Stimulated activated CD8-positive, alpha-beta memory T cell treated with anti-CD3 and anti-CD28 coated beads, Interleukin-12 subunit alpha, Interleukin-12 subunit beta, amount 100 ng/mL, for 1 hour (primary cell): ENCODE measurements around the gene EHBP1.
"Not testable (repeated sequence)": the region's sequence is repeated elsewhere in the genome, so short reads cannot be mapped to it uniquely, and the experiment has no call there.

Source experiments
- DNase-seq: peaks from one replicate; pipeline ENCODE4 v3.0.0-alpha.2; 2020; ENCODE audit warnings: low read depth

The EHBP1 gene

DNA sequence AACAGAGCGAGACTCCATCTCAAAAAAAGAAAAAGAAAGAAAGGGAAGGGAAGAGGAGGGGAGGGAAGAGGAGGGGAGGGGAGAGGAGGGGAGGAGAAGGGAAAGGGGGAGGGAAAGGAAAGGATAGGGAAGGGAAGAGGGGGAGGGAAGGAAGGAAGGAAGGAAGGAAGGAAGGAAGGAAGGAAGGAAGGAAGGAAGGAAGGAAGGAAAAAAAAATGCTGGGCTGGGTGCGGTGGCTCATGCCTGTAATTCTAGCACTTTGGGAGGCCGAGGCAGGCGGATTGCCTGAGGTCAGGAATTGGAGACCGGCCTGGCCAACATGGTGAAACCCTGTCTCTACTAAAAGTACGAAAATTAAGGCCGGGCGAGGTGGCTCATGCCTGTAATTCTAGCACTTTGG is 314.2 kb downstream of the EHBP1 start:
- DNase-seq, result not testable (repeated sequence)

DNA sequence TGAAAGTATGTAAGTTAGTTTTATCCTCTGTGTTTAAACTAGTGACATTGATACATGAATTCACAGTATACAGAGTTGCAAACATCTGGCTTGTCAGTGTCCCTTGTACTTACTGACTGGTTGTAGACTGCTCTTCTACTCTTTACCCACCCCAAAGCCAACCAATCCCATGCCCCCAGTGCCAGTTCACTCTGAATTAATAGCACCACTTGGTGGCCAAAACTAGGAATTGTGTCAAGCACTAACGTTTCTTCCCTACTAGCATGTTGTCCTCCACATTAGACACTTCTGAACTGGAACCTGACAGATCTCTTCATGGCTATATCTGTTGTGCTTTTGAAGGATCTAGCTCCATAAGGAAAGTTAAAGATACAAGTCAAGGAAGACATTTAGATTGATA is 317.9 kb downstream of the EHBP1 start:
- no peak for DNase-seq

DNA sequence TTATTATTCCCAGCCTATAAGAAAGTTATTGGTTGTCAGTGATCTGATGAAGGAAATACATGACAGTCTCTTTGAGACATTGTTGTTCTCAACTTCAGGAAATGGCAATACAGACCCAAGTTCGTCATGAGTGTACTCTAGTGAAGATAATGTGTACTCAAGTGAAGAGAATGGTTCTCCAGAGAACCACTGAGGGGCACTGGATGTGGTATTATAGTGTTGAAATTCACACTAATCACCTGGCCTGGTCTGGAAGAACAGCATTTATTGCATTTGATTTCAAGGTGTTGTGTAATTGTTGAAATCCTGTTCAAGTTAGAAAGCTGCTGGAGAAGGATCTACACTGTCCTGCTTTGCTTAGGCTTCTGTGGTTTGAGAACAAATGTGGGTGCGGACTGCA is 321.7 kb downstream of the EHBP1 start:
- DNase-seq, result no peak

DNA sequence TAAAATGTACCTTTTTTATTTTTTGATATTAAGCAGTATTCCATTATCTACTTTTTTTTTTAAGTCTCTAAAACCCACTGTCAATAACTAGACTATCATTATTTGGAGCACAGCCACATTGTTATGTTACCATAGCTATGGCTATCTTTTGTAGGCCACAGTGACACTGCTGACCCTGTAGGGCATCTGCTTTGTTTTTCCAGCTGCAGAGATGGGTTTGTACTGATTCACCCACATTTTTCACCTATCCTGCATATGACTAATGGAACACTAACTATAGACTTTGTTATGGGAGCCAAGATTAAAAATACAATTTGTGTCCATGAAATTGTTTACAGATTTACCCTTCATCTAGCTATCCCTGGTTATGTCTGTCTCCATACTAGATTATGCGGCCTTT is 323.5 kb downstream of the EHBP1 start:
- DNase-seq, result no peak

DNA sequence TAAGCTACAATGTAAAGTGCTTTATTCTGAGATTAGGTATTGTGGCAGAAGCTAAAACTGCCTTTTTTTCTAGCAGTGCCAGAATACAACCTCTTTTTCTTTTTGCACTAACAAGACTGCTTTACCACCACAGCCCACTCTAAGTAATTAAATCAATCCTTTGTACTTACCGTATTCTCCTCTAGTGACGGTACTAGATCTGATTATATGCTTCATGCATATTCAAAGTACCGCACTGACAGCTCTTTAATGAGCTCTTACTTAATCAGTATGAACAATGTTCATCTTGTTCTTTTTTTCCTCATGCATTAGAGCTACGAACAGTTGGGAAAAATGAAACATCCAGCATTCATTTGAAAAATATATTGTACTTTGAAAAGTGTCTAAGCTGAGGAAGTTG is 329.0 kb downstream of the EHBP1 start:
- no peak for DNase-seq

DNA sequence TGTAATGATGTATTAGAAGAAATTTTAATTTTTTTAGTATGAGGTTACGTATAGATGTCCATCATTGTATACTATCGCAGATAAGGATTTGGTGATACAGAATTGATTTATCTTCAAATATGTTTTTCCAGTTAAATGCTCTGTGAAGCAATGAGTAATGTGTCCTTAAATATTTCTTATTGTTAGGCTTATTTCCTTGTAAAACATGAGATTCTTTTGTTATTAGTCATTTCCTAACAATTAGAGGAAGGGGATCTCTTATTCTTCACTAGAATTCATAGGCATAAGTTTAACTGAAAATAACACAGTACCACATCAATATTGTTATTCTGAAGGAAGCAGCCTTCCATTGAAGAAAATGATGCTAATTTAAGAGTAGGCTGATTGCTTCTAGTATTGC is 329.7 kb downstream of the EHBP1 start:
- no peak for DNase-seq

DNA sequence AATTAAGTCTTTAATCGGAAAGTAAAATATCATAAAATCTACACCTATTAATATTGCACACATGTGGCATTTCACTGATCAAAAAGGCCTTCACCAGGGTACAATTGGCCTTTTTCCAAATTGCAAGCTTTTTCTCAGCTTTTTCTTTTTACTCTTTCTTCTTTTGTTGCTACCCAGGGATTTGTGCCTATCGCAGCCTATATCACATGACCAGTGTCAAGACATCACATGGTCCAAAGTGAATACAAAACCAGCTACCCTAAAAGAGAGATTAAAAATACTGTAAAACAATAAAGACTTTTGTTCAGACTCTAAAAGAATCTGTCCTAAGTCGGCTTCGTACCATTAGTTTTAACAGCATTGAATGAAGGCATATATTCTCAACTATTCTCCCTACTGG is 330.1 kb downstream of the EHBP1 start:
- no peak for DNase-seq

DNA sequence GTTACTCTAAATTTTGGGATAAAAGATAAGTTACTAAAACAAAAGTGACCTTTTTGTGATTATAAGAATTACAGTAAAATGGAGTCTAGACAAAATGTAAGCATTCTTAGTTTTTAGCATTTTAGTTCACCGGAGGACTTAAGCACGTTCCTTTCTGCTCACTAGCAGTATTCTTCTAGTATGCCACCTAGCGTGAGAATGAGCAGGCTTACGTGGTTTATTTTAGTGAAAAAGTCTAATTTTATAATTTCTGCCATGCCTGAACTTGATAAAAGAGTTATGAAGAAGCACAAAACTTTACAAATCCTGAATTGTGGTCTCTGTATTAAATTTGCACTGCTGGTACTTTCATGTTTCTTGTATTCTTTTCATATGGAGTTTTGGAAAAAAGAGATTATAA is 332.5 kb downstream of the EHBP1 start:
- no peak for DNase-seq

DNA sequence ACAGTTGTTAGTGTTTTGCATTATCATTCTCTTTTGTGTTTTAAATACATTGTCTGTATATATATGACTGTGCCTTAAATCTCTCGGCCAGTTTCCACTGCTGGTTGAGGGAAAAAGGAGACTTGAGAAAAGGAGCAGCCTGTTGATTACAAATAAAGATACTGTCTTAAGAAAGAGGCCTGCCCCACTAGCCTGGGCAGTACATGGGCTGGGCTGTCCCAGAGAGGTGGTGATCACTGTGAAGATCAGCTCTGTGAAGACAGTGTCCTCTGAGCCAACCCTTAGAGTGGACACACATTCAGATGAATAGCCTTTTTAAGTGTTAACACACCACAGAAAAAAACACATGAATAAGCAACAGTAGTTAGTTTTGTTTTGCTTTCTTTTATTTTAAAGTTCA is 335.1 kb downstream of the EHBP1 start:
- no peak for DNase-seq

DNA sequence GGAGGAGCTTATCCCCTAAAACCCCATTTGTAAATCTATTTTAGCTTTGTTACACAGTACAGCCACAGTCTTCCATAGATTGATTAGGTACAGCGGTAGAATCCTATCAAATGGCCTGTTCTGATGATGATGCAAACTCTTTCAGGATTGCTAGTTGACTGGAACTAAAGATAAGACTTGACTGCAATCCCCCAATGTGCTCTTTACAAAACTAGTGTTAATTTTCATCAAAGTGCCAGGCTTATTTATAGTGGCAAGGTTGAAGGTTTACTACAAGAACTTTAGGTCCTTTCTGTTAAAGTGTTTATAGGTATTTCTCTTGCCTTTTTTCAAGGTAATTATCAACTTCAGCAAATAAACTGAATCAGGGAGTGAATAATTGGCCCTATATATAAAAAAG is 336.1 kb downstream of the EHBP1 start:
- DNase-seq, result no peak

DNA sequence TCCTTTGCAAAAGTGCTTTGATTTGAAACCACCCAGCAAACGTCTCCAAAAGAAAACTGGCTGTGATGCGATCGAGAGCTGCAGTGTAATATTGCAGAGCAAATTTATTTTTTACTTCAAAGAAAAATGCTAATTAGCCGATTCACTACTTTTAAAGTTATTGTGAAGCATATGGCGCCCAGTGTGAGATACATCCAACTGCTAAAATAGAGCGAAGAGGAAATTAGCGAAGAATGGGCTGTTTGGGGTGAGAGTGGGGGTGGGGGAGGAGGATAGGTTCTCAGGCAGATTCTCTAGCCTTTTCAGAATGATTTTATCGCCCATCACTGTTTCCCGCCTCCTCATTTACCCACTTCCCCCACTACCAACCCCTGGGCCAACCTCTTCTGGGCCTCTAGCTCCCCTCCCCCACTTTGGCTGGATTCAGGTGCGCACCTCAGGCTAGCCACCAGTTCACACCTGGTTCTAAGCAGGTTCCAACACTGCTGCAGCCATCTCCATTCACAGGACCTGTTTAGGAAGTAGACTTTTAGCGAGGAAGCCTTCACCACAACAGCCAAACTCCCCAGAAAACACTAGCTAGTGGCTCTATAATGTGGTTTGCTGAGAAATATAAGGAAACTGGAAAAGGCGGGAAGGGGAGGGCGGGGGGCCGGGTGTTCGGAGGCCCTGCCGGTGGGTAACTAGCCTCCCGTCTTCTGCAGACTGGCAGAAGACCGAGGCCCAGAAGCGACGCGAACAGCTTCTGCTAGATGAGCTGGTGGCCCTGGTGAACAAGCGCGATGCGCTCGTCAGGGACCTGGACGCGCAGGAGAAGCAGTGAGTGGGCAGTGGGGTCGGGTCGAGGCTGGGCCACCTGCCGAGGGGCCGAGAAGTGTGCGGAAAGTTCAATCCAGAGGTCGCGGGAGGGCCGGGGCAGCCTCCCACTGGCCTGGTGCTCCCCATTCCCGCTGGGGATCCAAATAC is 339.1 kb downstream of the EHBP1 start:
- DNase-seq, result no peak

DNA sequence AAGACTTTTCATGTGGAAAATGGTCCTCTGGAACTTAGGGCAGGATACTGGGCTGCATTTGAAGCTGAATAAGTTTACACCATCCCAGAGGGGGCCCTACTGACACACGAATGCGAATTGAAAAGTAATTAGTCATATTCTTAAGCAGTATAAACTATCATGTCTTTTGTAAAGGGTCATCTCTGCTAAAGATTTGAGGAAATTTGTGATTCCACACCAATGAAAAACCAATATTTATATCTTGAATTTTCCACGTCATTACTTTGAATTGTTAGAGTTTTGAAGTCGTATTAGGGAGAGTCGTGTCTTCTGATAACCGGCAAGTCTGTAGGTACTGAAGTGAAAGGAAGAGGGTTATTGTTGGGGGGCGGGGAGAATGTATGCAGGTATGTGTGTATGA is 341.0 kb downstream of the EHBP1 start:
- no peak for DNase-seq

DNA sequence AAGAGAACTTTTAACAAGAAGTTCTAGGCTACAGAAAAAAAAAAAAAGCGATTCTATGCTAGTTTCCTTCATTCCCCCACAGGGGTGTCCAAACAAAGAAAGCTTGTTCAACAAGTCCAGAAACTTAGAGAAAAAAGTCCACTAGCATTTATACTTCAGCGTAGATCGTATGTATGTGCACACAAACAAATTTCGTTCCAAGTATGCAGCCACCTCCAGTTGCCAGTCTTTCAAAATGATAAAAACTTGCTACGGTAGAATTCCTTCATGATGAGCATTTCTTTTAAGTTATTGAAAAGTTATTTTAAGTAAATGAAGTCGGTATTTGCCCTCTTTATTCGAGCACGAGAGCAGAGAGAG is 341.4 kb downstream of the EHBP1 start:
- DNase-seq, result no peak

DNA sequence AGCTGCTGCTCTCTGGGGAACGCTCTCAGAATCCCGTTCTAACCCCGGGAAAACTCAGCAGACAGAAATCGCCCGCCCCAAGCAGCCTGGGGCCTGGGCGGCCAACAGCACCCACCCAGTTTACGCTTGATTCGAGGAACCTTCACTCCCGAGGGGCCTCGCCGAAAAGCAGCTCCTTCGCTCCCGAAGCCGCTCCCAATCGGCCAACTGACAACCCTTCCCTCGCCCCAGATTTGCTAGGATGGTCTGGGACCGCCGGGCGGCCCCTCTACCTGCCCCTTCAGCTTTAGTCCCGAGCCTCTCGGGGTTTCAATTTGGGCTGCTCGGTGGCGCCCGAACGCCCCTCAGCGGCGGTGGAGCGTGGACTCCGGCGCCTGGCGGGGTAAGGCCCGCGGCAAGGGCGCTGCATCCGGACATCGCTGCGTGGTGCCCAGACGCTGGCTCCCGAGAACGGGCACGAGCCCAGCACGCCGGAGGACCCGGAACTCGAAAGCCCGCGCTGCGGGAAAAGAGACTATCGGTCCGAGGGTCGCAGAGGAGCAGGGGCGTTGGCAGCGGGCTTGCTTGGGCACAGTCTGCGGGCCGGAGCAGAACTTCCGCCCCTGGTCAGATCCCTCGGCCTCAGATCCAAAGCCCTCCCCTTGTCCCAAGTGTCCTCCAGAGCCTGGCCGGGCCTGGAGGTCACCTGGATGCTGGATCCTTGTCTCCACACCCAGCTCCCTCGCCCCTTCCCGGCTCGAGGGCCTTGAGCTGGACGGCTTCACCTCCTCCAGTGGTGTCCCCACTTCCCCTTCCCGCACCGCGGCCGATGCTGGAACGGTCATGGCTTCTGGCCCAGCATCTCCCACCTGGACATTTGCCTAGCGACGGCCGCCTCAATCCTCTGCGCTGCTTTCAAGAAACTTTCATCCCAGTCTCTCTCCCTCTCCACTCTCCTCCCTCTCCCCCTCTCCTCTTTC is 342.1 kb downstream of the EHBP1 start:
- no peak for DNase-seq

DNA sequence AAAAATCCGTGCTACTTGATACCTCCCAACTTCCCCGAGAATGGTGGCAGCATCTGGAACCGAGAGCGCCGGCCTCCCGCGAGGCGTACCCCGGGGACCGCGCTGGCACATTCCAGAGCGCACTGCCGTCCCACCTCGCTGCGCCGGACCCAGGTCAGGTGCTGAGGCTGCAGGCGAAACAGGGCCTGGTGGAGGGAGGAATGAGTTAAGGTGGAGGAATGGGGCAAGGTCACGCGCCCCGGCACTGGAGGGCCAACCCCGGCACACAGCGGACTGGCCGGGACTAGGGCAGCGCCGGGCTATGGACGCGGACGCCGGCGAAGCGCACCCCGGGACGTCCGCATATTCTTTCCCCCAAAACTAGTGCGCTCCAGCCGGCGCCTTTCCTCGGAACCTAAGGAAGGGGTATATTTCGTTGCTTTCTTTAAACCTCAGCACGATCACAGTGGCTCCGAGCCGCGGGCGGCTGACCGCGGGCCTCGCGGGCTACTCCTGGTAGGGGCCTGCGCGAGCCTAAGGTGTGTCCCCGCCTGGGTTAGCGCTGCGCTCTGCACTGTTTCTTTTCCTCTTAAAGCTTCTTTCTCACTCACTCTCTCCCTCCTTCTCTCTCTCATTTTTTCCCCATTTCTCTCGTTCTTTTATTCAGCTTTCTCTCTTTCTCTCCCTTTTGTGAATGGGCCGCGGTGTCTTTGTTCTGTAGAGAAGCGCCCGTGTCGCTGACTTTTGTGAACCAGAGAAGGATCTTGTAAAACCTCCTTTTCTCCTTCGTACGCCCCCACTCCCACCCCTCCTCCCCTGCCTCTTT is 343.1 kb downstream of the EHBP1 start:
- no peak for DNase-seq

DNA sequence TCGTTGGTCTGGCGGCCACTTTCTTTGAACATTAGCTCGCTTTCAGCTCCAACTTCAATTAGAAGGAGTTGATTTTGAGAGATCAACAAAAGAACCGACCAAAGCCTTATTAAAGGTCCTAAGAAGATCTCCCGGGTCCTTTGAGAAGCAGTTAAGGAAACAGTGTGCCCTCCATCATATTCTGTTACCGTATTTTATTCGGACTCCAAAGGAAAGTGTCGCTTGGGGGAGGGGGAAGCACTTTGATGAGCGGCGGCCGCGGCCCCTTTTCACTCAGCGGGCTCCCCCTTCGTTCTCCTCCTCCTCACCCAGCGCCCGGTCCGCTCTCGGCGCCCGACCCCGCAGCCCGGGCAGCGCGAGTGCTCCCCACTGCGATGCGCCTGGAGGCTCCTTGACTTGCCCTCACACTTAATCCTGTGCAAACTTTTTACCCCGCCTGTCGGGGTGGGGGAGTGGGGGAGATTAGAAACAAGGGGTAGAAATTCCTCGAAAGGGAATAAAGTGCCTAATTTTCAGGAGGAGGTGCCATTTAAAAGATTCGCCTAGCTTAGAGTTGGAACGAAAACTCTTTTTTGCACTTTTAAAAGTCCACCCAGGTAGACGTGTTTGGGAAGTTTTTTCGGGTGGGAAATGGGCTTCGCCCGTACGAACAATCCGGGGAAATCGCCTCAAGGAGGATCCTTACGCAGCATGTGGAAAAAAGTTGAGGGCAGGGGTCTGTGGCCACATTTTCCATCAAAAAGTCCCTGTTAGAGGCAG is 343.9 kb downstream of the EHBP1 start:
- no peak for DNase-seq

DNA sequence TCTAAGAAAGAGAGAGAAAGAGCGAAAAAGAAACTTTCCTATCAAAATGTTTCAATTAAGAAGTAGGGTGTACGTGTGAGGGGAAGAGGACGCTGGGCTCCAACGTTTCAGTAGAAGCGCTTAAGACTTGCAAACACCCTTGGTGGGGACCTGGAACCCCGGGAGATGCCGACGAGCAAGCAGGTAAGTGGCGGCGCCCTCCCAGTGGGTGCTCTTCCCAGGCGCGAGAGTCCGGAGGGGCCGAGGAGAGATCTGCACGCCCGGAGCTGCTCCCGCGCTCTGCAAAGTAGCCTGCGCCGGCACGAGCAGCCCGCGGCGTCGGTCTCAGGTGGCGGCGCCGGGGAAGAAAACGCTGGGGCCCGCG is 344.4 kb downstream of the EHBP1 start:
- no peak for DNase-seq

DNA sequence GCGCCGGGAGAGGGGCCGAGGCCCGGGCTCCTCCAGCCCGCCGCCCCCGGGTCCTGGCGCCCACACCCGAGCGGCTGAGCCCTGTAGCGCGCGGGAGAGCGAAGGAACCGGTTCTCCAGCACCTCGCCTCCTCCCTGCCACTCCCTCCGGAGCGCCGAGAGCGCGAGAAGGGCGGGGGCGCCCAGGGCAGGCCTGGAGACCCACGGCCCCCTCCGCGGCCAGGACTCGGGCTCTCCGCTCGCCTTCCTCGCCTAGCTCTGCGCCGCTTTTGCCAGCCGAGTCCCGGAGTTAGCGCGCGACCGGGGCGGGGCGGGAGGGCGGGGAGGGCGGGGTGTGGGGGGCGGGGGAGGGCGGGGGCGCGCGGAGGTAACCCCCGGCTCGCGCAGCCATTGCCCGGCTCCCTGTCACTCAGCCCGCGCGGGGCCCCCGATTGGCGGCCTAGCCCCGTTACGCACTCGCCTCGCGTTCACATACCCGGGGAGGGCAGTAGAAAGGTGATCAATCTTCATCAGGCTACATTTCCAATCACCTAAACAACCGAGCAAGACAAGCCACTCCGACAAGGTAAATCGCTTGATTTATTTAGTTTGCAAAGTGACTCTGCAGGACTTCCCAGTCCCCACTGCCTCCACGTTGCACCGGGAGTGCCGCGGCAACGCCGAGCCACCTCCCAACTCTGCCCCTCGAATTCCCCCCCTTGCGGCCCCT is 345.0 kb downstream of the EHBP1 start, which contains the start of gene OTX1:
Gene OTX1 (plus strand): TSS at position 497 of the 708 bp plus-strand sequence. CDS start 2,161 bp downstream, outside the sequence.
- DNase-seq, result no peak

DNA sequence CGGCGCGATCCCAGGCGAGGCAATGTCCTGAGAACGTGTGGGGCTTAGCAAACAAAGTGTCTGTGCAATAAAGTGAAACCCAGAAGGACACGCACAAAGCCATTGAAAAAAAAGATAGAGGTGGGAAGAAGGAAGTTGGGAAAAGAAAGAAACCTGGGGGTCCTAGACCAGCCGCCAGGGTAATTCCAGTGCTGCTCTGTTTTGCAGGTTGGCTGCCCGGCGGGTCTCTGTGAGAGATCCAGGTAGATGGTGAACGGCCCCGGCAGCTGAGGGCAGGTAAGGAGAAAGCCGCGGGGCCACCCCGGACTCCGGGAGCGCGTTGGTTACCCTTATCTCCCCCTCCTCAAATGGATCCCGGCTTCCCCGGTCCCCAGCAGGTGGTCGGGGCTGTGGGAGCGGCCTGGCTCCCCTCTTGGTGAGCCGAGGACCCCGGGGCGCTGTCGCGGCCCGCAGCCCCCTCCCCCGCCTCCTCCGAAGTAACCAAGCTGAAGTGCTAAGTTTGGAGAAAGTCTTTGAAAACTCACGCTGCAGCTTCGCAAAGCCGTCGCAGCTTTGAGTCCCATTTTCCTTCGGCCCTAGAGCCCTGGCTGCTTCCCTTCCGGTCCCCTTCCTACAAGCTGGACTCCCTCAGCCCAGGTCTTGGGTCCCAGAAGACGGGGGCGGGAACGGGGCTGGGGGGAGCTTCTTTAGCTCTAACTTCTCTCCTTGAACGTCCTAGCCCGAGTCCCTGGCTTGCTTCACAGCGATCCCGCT is 345.7 kb downstream of the EHBP1 start:
- no peak for DNase-seq

DNA sequence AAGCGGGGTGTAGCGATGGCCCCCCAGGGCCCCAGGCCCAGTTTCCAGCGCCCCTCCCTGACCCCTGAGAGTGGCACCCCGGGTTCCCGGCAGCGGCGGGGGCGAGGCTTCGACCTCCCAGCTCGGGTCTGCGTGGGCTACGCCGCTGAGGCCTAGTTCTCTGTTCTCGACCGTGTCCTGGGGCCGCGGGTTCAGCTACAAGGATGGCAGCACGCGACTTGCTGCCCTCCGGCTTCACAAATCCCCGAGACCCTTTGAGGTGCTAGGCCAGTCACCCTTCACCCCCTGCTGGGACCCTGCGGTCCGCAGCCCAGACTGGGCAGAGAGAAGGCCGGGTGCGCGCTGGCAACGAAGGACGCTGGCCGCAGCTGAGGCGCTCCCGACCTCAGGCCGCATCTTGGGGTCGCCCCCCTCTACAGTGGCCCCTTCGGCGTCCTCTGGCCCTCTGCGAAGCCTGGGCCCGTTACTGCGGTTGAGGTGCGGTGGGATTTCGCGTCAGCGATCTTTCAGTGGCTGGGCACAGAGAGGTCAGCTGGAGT is 346.4 kb downstream of the EHBP1 start:
- DNase-seq, result no peak
